ENCODE measurements around the gene ASTL.

The ASTL gene

GRCh38 chr2:96098900-96099590 is 39.3 kb downstream of the ASTL start:
- H3K4me3 ChIP-seq, result no peak overlapping the region
- H3K27ac ChIP-seq, result peak overlapping the region in 1 of 2 donors; percentile 24
- H3K36me3 ChIP-seq, result no peaks in the 10 kb centered on the region
- TF ChIP-seq, protein P1, sequence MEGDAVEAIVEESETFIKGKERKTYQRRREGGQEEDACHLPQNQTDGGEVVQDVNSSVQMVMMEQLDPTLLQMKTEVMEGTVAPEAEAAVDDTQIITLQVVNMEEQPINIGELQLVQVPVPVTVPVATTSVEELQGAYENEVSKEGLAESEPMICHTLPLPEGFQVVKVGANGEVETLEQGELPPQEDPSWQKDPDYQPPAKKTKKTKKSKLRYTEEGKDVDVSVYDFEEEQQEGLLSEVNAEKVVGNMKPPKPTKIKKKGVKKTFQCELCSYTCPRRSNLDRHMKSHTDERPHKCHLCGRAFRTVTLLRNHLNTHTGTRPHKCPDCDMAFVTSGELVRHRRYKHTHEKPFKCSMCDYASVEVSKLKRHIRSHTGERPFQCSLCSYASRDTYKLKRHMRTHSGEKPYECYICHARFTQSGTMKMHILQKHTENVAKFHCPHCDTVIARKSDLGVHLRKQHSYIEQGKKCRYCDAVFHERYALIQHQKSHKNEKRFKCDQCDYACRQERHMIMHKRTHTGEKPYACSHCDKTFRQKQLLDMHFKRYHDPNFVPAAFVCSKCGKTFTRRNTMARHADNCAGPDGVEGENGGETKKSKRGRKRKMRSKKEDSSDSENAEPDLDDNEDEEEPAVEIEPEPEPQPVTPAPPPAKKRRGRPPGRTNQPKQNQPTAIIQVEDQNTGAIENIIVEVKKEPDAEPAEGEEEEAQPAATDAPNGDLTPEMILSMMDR (IDR thresholded peaks at IDR 0.05), result no peak
- H3K27me3 ChIP-seq, result no peaks in the 10 kb centered on the region
- intact Hi-C loops (cut with DNase I; ENCODE audit: low total_unique reads), result no loop called here
- H3K9me3 ChIP-seq, result no peaks in the 10 kb centered on the region
- DNase-seq, result peak; percentile 23 to 61
- peaks cover 0 to 8% (median 4%) of the 10 kb centered on the region in 4 donors for H3K4me1 ChIP-seq

DNA sequence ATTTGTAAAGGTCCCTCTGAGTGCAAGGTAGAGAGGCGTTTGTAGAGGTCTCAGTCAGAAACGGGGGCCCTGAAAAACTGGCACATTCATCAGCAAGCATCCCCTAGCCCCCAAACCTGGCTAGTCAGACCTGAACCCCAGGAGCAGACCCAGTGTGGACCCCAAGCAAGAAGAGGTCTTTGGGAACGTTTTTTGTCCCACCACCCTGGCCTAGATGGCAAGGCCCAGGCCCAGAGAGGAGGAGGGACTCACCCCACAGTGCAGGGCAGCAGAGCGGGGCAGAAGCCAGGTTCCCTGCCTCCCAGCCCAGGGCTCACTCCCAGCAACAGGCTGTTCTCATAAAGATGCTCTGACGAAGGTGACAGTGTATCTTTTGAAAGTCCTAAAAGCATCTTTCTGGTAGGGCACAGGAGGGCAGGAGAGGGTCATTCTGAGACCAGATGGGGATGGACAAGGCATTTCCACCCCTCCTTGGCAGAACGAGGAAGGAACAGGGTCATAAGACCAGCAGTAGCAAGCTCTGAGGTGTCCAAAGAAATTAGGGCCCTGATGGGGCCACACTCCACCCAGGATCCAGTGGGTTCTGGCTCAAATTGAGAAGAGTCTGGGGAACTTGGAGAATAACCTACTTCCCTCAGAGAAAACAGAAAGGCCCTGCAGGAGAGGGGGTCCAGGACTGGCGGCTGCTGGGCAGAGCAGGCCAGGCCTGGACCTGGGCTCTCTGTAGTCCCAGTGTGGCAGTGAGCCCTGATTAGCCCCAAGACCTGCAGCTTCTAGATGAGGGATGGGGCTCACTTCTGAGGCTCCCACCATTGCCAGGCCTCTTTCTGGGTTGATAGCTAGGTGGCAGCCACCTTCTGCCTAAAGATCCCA is 40.1 kb downstream of the ASTL start:
- peak in 1 of 2 donors; percentile 17 for DNase-seq
- H3K4me3 ChIP-seq, result no peak overlapping the region
- H3K4me1 ChIP-seq, result peaks cover 0 to 8% (median 4%) of the 10 kb centered on the region in 4 donors
- TF ChIP-seq, protein P1 (IDR thresholded peaks at IDR 0.05), result no peak
- intact Hi-C loops (cut with DNase I; ENCODE audit: low total_unique reads), result no loop called here
- H3K27ac ChIP-seq, result peak overlapping the region in 1 of 2 donors; percentile 24
- no peaks in the 10 kb centered on the region for H3K36me3 ChIP-seq
- no peaks in the 10 kb centered on the region for H3K27me3 ChIP-seq
- no peaks in the 10 kb centered on the region for H3K9me3 ChIP-seq

GRCh38 chr2:96097441-96097840 is 40.9 kb downstream of the ASTL start:
- Histone ChIP-seq H3K4me1 (peaks cover 0 to 8% (median 4%) of the 10 kb centered on the region in 4 donors), H3K27ac (no peak overlapping the region), H3K9me3 (no peaks in the 10 kb centered on the region), H3K4me3 (no peak overlapping the region), H3K36me3 (no peaks in the 10 kb centered on the region), H3K27me3 (no peaks in the 10 kb centered on the region)
- no peak for DNase-seq
- intact Hi-C loops (cut with DNase I; ENCODE audit: low total_unique reads), result no loop called here
- TF ChIP-seq, protein P1 (IDR thresholded peaks at IDR 0.05), result no peak

- TF ChIP-seq, protein P1 (IDR thresholded peaks at IDR 0.05), result no peak
- H3K36me3 ChIP-seq, result no peaks in the 10 kb centered on the region
These were observed 43.1 kb downstream of the ASTL start for GRCh38 chr2:96095116-96095636.

GRCh38 chr2:96093528-96093927 is 44.8 kb downstream of the ASTL start:
- no peaks in the 10 kb centered on the region for H3K36me3 ChIP-seq
- no peaks in the 10 kb centered on the region for H3K9me3 ChIP-seq
- no peak overlapping the region for H3K27ac ChIP-seq
- DNase-seq, result no peak
- TF ChIP-seq, protein P1 (IDR thresholded peaks at IDR 0.05), result no peak
- peaks cover 0 to 2% (median under 1%) of the 10 kb centered on the region in 4 donors for H3K4me1 ChIP-seq
- peaks cover 0 to 5% of the 10 kb centered on the region in 2 donors for H3K27me3 ChIP-seq
- no peak overlapping the region for H3K4me3 ChIP-seq
- intact Hi-C loops (cut with DNase I; ENCODE audit: low total_unique reads), result no loop called here

More at GRCh38 chr2:96095116-96095636, 43.1 kb downstream of the ASTL start:
- Histone ChIP-seq H3K9me3 (no peaks in the 10 kb centered on the region), H3K4me3 (no peak overlapping the region), H3K4me1 (peaks cover 0 to 8% (median 4%) of the 10 kb centered on the region in 4 donors), H3K27ac (no peak overlapping the region), H3K27me3 (no peaks in the 10 kb centered on the region)
- intact Hi-C loops (cut with DNase I; ENCODE audit: low total_unique reads), result no loop called here
- no peak for DNase-seq

Data from tibial artery (tissue), 4 donors.